ENCODE results near the gene TGIF2.
"Not testable (repeated sequence)": the region's sequence is repeated elsewhere in the genome, so short reads cannot be mapped to it uniquely, and the experiment has no call there.

TGIF2 gene

GRCh38 chr20:36579996-36580545 lies 6.7 kb downstream of the TGIF2 start:
- DNase-seq = no peak

- DNase-seq = no peak
Observed at GRCh38 chr20:36582322-36582721, 8.9 kb downstream of the TGIF2 start.

- no peak for DNase-seq
Observed at GRCh38 chr20:36582821-36583220, 9.4 kb downstream of the TGIF2 start.

DNA sequence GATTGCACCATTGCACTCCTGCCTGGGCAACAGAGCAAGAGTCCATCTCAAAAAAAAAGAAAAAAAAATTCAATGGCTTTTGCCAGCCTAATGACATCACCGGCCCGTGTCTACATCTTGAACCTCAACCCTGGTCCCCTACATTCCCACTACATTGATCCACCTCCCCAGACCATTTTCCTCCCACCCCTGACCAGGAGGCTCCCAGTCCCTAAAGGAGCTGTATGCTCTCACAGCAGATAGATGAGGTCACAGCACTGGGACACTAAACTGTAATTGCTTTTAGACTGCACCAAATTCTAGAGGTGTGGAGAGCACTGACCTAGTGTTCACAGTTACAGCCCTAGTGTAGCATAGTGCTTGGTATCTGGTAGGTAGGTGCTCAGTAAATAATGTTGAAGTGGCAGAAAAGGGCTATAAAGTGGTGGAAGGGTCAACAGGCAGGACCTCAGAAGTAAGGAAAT lies 10.7 kb downstream of the TGIF2 start:
- no peak for DNase-seq

DNA sequence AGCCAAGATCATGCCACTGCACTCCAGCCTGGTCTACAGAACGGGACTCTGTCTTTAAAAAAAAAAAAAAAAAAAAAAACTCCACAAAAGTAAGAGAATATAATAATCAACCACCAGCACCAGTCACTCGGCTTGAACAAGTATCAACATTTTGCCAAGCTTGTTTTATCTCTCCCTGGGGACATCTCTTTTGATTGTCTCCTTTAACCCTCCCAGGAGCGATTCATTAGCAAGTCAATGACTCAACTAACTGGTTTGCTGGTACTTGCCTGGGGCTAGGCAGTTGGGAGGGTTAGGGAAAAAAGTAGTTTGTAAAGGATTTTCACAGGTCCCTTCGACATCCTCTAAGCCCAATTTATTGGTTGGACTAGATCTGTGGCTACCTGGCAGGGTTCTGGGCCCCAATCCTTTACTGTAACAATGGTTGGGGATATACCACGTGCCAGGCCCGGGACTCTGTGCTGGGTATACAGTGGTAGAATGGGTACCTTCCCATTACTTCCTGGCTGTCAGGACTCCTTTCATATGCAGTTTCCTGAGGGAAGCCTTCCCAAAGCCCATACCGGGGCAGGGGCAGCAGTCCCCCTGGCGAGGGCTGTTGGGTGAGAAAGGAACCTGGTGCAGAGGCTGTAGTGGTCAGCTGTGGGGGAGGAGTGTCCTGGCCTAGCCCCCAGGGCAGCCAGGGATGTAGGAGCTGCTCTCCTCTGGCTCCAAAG lies 12.2 kb downstream of the TGIF2 start:
- DNase-seq = peak; percentile 13

GRCh38 chr20:36587388-36588070 lies 14.1 kb downstream of the TGIF2 start:
- no peak for DNase-seq

GRCh38 chr20:36591281-36591680 lies 17.9 kb downstream of the TGIF2 start:
- no peak for DNase-seq

DNA sequence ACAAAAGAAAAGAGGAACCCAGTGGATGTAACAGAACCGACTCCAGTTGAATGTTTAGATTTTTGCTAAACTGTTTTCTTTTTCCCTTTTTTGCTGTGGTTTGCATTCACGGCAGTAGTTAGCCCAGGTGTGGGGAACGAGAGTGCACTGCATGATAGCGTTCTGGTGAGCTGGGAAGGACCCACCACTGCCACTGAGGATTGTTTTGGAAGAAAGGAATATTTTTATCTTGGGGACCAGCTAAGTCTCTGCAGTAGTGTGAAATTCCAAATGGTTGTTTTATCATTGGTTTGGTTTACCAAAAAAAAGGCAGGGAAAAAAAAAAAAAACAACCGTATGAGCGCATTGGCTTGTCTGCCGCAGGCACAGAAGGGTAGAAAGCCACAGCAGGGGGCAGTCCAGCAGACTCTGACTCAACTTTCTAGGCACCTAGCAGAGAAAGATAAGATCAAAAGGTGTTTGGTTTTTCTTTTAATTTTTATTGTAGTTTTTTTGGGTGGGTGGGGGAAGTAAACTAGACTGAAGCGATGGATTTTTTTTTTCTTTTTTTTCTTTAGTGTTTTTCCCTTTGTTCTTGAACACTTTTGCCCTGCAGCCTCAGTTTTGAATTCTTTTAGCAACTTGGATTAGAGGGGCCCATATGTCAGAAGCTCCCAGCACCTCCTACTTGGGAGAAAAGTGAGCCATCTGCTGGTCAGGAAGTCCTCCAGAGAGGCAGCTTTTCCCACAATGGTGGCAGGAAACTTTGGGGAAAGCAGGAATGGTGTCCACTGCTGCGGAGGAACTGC lies 18.7 kb downstream of the TGIF2 start:
- DNase-seq = no peak

DNA sequence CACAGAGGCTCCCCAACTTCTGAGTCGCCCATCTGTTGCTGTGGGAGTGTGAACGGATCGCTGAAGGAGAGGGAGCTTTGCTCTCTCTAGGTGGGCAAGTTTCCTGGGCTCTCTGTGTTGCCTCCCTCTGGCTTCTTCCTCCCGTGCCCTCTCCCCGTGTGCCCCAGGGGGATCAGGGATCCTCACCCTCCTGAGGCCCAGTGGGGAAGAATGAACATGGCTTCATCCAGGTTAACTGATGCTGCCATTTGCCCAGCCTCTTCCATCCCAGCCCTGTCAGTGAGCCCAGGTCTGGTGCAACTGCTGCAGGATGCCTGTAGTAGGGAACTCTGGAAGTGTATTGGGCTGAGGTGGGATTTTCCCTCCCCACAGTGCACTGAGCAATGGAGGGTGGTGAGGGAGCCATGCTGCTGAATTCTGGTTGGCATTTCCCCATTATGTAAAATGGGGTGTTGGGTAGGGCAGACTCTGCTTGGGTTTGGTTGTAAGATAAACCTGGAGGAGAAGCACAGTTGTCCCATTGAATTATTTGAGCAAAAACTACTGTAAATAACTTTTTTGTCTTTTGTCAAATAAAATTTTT lies 20.0 kb downstream of the TGIF2 start:
- no peak for DNase-seq

GRCh38 chr20:36599912-36600345 lies 26.5 kb downstream of the TGIF2 start:
- DNase-seq = no peak

- DNase-seq = no peak
Observed at GRCh38 chr20:36601540-36601939, 28.1 kb downstream of the TGIF2 start.

DNA sequence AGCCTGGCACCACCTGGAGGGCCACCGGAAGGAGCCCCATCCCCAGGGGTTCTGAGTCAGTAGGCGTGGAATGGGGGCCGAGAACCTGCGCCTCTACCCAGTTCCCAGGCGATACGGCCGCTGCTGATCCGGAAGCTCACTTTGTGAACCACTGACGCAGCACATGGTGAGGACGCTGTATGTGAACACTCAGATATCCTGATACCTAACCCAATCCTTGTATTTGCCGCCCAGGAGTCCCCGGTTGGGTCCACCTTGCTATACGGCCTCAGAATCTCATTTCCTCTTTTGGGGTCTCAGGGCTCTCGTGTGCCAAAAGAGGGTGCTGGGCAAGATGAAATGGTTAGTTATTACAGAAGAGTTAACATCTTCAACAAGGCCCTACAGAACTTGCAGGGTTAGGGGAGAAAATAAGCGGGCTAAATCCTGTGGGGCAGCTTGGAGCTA lies 31.6 kb downstream of the TGIF2 start:
- no peak for DNase-seq

DNA sequence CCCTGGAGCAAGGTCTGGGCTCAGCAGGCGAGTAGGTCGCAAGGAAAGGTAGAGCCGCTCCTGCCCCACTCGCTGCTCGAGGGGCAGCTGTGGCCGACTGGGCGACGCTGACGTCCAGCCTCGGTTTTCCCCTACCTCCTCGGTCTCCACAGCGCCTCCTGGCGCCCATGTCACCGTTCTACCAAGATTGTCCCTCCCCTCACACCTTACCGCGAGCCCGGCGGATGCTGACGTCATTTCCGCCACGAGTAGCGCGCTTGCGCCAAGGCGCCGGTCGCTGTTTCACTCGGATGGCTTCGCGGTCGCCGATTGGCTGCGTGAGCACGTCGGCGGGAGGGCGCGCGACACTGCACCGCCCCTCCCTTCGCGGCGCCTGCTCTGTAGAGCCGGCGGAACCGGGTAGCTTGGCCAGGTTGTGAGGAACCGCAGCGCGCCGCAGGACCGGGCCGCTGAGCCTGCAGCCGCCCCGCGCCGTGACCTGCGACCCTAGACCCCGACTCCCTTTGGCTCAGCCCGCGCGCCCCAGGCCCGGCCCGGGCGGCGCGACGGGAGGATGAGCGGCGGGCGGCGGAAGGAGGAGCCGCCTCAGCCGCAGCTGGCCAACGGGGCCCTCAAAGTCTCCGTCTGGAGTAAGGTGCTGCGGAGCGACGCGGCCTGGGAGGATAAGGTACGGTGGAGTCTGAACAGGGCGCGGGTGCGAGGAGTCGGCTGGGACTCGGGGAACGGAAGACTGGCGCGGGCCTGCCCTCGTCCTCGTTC lies 32.2 kb downstream of the TGIF2 start, which contains the start of gene RAB5IF:
RAB5IF (plus strand) TSS at position 381 of the 759 bp plus-strand sequence; CDS start at position 554, 173 bp downstream.
- DNase-seq = peak; percentile 95

GRCh38 chr20:36606158-36607066 lies 33.0 kb downstream of the TGIF2 start:
- no peak for DNase-seq

DNA sequence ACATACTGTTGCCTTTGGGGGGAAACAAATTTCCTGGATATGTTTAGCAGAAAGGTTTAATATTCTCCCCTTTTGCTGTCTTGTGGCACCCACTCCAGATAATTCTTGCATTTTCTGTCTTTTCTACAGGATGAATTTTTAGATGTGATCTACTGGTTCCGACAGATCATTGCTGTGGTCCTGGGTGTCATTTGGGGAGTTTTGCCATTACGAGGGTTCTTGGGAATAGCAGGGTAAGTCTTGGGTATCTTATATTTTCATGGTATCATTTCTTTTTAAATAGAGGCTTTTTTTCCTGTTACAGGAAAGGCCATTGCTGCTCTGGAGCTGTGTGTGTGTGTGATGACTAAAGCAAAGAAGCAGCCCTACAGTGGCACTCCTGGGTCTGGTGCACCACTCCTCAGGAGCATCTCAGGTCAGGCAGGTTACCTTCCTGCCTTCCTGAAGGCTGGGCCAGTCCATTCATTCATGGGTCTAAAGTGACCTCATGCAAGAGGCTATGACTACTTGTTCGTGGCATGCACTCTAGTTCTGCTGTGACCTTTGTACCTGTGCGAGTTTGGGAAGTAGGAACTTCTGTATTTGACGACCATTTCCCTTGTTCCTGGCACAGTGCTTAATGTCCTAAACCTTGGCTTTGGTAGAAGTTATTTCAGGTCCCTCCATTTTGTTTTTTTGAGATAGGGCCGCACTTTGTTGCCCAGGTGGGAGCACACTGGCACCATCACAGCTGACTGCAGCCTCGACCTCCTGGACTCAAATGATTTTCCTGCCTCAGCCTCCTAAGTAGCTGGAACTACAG lies 34.4 kb downstream of the TGIF2 start:
- DNase-seq = no peak

DNA sequence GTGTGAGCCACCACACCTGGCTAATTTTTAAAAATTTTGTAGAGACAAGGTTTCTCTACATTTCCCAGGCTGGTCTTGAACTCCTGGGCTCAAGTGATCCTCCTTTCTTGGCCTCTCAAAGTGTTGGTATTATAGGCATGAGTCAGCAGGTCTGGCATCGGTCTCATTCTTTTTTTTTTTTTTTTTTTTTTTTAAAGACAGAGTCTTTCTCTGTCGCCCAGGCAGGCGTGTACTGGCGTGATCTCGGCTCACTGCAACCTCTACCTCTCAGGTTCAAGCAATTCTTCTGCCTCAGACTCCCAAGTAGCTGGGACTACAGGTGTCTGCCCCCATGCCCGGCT lies 35.0 kb downstream of the TGIF2 start:
- not testable (repeated sequence) for DNase-seq

- no peak for DNase-seq
Observed at GRCh38 chr20:36611625-36612024, 38.2 kb downstream of the TGIF2 start.

GRCh38 chr20:36613974-36614373 lies 40.6 kb downstream of the TGIF2 start:
- no peak for DNase-seq

DNA sequence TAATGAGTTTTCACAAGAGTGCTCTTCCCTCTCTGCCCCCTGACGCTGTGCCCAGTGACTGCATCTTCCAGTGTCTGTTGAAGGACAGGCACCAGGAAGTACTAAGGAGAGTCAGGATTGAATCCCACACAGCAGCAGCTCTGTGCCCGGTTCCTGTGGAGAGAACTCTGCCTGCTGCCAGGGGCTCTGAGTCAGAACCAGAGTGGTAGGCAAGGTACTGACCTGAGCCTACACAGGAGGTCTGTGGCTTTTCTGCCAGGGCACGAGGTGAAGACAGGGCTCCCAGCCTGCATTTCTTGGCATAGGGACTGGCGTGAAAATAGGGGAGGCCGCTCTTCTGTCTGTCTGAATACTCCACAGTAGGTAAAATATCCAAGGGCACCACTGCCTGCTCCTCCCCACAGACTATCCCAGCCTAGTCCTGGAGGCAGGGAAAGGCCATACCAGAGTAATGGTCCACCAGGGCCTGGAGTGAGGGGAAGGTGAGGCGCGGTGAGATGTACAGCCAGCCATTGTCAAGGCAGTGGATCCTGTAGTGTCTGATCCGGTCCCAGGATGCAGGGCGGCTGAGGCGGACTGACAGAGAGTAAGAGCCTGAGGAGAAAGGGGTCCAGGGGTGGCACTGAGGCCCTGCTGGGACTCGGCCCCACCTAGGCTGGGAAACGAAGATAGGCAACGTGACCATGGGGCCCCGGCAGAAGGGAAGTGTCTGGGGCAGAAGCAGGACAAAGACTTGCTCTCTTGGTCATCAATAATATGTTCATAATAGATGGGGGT lies 41.6 kb downstream of the TGIF2 start:
- no peak for DNase-seq
